Body of pancreas (tissue), 4 donors: ENCODE data around the gene PRRX1. TPM values are rescaled to one million over a fixed set of nuclear protein-coding genes. Genes with fewer than 3 reads are reported as not detected.

Source experiments
- ATAC-seq: fragments of 150-250 bp; one replicate; pipeline ENCODE4 v1.9.1; 2016
- DNase-seq, 4 donors: peaks; one replicate each; pipeline ENCODE4 v3.0.0-alpha.2; 2019
- H3K27ac ChIP-seq, 4 donors: fragments of 200-600 bp; sonication (generic); 1 replicate in 3 of 4; 2 replicates in 1 of 4; pipeline versions ENCODE4 v1.5.1 to v1.6.1; 2016 to 2019; ENCODE audit warnings: mild to moderate bottlenecking in 1 of 4, mixed read lengths in 1 of 4, moderate library complexity in 1 of 4
- H3K27me3 ChIP-seq, 2 donors: fragments of 200-600 bp; sonication (generic); one replicate each; pipeline ENCODE4 v1.6.0; 2016; ENCODE audit warnings: mild to moderate bottlenecking in 1 of 2
- H3K36me3 ChIP-seq, 2 donors: fragments of 200-600 bp; sonication (generic); replicated peaks in 1 of 2; 2 replicates each; pipeline ENCODE4 v1.5.1; 2016; ENCODE audit warnings: low read depth in 2 of 2; ENCODE audit not compliant: insufficient read depth in 1 of 2
- H3K4me1 ChIP-seq: fragments of 200-600 bp; sonication (generic); one replicate; pipeline ENCODE4 v1.6.0; 2016
- H3K4me3 ChIP-seq, 2 donors: fragments of 200-600 bp; sonication (generic); 1 replicate in 1 of 2; 2 replicates in 1 of 2; pipeline ENCODE4 v1.5.1; 2016 to 2019
- H3K9me3 ChIP-seq, 3 donors: fragments of 200-600 bp; sonication (generic); 1 replicate in 2 of 3; 2 replicates in 1 of 3; pipeline ENCODE4 v1.5.1; 2016
- POLR2A ChIP-seq, 3 donors: fragments of 450-650 bp; IDR thresholded peaks; one replicate each; pipeline ENCODE4 v1.6.1; 2016; ENCODE audit warnings: antibody characterized with exemption in 3 of 3, mild to moderate bottlenecking in 2 of 3
- WGBS, 2 donors: methylation state at CpG; one replicate each; pipeline ENCODE4 v1.1.5; 2017; 5-methylcytosine and 5-hydroxymethylcytosine counted together
- intact Hi-C: fragments of 100-400 bp; cut with DNase I; formaldehyde crosslinking; loops from one replicate; pipeline ENCODE4 v1.15.1; 2023
- total RNA-seq, 2 donors: library from RNA; depleted of rRNA; stranded (reverse); fragments of >200 nt; gene quantifications; one replicate each; pipeline ENCODE4 v1.1.0, GENCODE V29; 2016
- TF ChIP-seq, protein P1 (sequence below), 7 experiments: fragments of 450-650 bp in 4 of 7; fragments of 200-600 bp in 3 of 7; sonication (generic) in 3 of 7; IDR thresholded peaks; one replicate each; pipeline ENCODE4 v1.5.1; 2016 to 2019; ENCODE audit warnings: antibody characterized with exemption in 7 of 7

Gene PRRX1
- total RNA-seq, 2 donors from 2014 or later = 5.3 to 8.0 TPM

DNA sequence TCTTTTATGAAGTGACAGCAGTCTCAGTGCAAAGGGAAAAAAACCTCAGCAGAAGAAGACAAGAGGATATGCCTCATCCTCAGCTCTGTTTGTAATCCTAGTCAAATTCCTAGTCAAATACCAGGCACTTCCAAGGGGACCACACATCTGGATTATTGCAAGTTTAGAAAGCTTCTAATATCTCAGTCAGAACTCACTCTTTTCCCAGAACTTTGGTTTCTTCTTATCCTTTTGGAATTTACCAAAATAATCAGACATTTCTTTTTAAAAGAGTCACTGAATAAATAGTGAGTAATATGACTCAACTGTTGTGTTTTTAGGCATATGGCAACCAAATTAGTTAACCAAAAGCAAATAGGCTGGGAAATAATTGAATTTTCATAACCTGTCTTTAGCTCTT is 47.8 kb downstream of the PRRX1 start:
- TF ChIP-seq, protein P1, sequence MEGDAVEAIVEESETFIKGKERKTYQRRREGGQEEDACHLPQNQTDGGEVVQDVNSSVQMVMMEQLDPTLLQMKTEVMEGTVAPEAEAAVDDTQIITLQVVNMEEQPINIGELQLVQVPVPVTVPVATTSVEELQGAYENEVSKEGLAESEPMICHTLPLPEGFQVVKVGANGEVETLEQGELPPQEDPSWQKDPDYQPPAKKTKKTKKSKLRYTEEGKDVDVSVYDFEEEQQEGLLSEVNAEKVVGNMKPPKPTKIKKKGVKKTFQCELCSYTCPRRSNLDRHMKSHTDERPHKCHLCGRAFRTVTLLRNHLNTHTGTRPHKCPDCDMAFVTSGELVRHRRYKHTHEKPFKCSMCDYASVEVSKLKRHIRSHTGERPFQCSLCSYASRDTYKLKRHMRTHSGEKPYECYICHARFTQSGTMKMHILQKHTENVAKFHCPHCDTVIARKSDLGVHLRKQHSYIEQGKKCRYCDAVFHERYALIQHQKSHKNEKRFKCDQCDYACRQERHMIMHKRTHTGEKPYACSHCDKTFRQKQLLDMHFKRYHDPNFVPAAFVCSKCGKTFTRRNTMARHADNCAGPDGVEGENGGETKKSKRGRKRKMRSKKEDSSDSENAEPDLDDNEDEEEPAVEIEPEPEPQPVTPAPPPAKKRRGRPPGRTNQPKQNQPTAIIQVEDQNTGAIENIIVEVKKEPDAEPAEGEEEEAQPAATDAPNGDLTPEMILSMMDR (IDR thresholded peaks at IDR 0.05) = no peak
- no peak for TF ChIP-seq POLR2A (IDR thresholded peaks at IDR 0.05)
- no peaks in the 10 kb centered on the region for H3K9me3 ChIP-seq
- intact Hi-C loops = no loop called here
- DNase-seq (no peak), ATAC-seq (no peak)
- H3K27ac ChIP-seq = no peak overlapping the region
- H3K27me3 ChIP-seq = no peaks in the 10 kb centered on the region
- H3K4me1 ChIP-seq = no peaks in the 10 kb centered on the region
- no peaks in the 10 kb centered on the region for H3K36me3 ChIP-seq
- no peak overlapping the region for H3K4me3 ChIP-seq

DNA sequence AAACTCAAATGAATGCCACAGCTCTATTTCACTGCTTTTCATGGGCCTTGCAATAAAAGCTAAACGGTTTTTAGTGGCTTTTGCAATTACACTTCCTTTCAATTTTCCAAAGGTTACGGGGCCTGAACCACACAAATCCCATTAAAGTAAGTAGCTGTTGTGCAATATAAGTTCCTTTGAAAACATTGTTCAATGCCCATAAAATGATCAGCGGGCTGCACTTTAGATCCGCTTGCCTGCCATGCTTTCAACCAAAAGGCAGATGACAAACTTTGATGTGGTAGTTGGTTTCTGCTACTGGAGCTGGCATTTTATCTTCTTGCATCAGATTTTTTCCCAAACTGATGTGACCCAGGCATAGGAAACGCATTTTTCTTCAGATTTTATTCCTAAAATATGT is 50.2 kb downstream of the PRRX1 start:
- no peaks in the 10 kb centered on the region for H3K4me1 ChIP-seq
- no peak overlapping the region for H3K27ac ChIP-seq
- ATAC-seq = no peak
- no peaks in the 10 kb centered on the region for H3K36me3 ChIP-seq
- H3K4me3 ChIP-seq = no peak overlapping the region
- 61 to 62% methylated on average over 5 of the region's 5 CpGs for WGBS, 2 donors
- no peak for DNase-seq
- H3K27me3 ChIP-seq = no peaks in the 10 kb centered on the region
- intact Hi-C loops = no loop called here
- no peaks in the 10 kb centered on the region for H3K9me3 ChIP-seq
- TF ChIP-seq POLR2A (IDR thresholded peaks at IDR 0.05) = no peak
- TF ChIP-seq, protein P1 (IDR thresholded peaks at IDR 0.05) = no peak

DNA sequence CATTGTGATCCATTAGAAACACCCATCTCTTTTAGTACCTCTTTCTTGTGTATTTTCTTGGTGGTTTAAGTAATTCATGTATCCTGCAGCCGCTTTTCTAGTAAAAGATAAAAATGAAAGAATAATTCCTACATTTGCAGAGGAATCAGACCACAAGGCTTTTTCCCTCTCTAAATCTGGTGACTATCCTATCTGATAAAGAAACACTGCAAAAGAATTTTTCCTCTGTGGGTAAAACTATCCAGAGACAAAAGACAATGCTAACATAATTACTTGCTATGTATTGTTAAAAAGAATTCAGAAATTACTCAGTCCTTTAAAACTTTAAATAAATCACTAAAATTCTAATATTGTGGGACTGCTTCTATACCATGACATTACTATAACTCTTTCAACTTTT is 51.0 kb downstream of the PRRX1 start:
- no peaks in the 10 kb centered on the region for H3K9me3 ChIP-seq
- no peak overlapping the region for H3K4me3 ChIP-seq
- no peak for TF ChIP-seq POLR2A (IDR thresholded peaks at IDR 0.05)
- TF ChIP-seq, protein P1 (IDR thresholded peaks at IDR 0.05) = no peak
- no peak overlapping the region for H3K27ac ChIP-seq
- no peaks in the 10 kb centered on the region for H3K4me1 ChIP-seq
- ATAC-seq (no peak), DNase-seq (no peak)
- no peaks in the 10 kb centered on the region for H3K36me3 ChIP-seq
- H3K27me3 ChIP-seq = no peaks in the 10 kb centered on the region
- intact Hi-C loops = no loop called here
- 30 to 68% methylated on average over 1 of the region's 1 CpG for WGBS, 2 donors

- no peak overlapping the region for H3K4me3 ChIP-seq
- no peaks in the 10 kb centered on the region for H3K4me1 ChIP-seq
- H3K9me3 ChIP-seq = no peaks in the 10 kb centered on the region
- no peak for ATAC-seq
- no peaks in the 10 kb centered on the region for H3K36me3 ChIP-seq
- no peaks in the 10 kb centered on the region for H3K27me3 ChIP-seq
- 61 to 70% methylated on average over 3 of the region's 3 CpGs for WGBS, 2 donors
- no peak for DNase-seq
- intact Hi-C loops = no loop called here
- H3K27ac ChIP-seq = no peak overlapping the region
- TF ChIP-seq POLR2A (IDR thresholded peaks at IDR 0.05) = no peak
- TF ChIP-seq, protein P1 (IDR thresholded peaks at IDR 0.05) = no peak
Observed at GRCh38 chr1:170716835-170717429, 53.0 kb downstream of the PRRX1 start.

DNA sequence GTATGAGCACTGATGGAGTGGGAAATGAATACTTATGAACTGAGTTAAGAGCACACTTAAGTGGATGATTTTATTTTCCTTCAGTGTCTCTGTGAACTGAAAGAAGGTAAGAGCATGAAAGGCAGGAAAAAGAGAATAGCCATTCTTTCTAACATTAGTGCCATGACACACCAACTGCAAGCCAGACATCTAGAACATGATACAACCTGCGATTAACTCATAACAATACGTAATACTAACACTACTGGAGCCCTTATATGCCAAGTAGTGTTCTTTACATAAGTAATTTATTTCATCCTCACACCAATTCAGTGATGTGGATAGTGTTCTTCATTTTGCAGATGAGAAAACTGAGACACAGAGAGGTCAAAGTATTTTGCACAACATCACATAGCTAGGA is 56.7 kb downstream of the PRRX1 start:
- Histone ChIP-seq H3K36me3 (no peaks in the 10 kb centered on the region), H3K4me1 (no peaks in the 10 kb centered on the region), H3K27me3 (no peaks in the 10 kb centered on the region), H3K4me3 (no peak overlapping the region), H3K9me3 (no peaks in the 10 kb centered on the region), H3K27ac (no peak overlapping the region)
- DNase-seq (no peak), ATAC-seq (no peak)
- no peak for TF ChIP-seq POLR2A (IDR thresholded peaks at IDR 0.05)
- TF ChIP-seq, protein P1 (IDR thresholded peaks at IDR 0.05) = no peak
- 55 to 65% methylated on average over 2 of the region's 2 CpGs for WGBS, 2 donors
- intact Hi-C loops = no loop called here
